H9 (cell line): ENCODE measurements around the gene NEAT1. TPM values are rescaled to one million over a fixed set of nuclear protein-coding genes. Genes with fewer than 3 reads are reported as not detected.

Source experiments
- DNase-seq: peaks from one replicate; pipeline ENCODE4 v3.0.0-alpha.2; 2017
- H2AFZ ChIP-seq: one replicate; pipeline ENCODE4 v1.6.1; 2013; ENCODE audit warnings: mild to moderate bottlenecking, low read length, control low read depth, moderate library complexity
- H2AK5ac ChIP-seq: 2 replicates; pipeline ENCODE4 v1.6.1; 2013; ENCODE audit warnings: low read length, control low read depth, mixed read lengths; ENCODE audit not compliant: insufficient read length
- H2BK120ac ChIP-seq: one replicate; pipeline ENCODE4 v1.6.1; 2013; ENCODE audit warnings: low read depth, mild to moderate bottlenecking, low read length, control low read depth, inconsistent platforms; ENCODE audit not compliant: poor library complexity, severe bottlenecking
- H2BK12ac ChIP-seq: 2 replicates; pipeline ENCODE4 v1.6.1; 2013; ENCODE audit warnings: low read length, control low read depth, mixed read lengths, low read depth; ENCODE audit not compliant: insufficient read length
- H2BK15ac ChIP-seq: 2 replicates; pipeline ENCODE4 v1.6.1; 2013; ENCODE audit warnings: low read depth, low read length, control low read depth
- H2BK20ac ChIP-seq: one replicate; pipeline ENCODE4 v1.6.1; 2013; ENCODE audit warnings: low read depth, mild to moderate bottlenecking, low read length, control low read depth, inconsistent platforms; ENCODE audit not compliant: poor library complexity, severe bottlenecking
- H2BK5ac ChIP-seq: 2 replicates; pipeline ENCODE4 v1.6.1; 2013; ENCODE audit warnings: low read length, control low read depth, mixed read lengths; ENCODE audit not compliant: insufficient read length
- H3K14ac ChIP-seq: 2 replicates; pipeline ENCODE4 v1.6.1; 2013; ENCODE audit warnings: low read length, control low read depth; ENCODE audit not compliant: insufficient read depth
- H3K18ac ChIP-seq: 2 replicates; pipeline ENCODE4 v1.6.1; 2013; ENCODE audit warnings: low read depth, mild to moderate bottlenecking, mixed read lengths, low read length, control low read depth; ENCODE audit not compliant: insufficient read length
- H3K23ac ChIP-seq: 2 replicates; pipeline ENCODE4 v1.6.1; 2013; ENCODE audit warnings: low read length, control low read depth, mixed read lengths, low read depth; ENCODE audit not compliant: insufficient read length
- H3K23me2 ChIP-seq: 2 replicates; pipeline ENCODE4 v1.6.1; 2013; ENCODE audit warnings: low read depth, mild to moderate bottlenecking, mixed read lengths, low read length, control low read depth; ENCODE audit not compliant: insufficient read length, poor library complexity, severe bottlenecking
- H3K27ac ChIP-seq: 2 replicates; pipeline ENCODE4 v1.5.1; 2013; ENCODE audit warnings: low read length, control low read depth, mixed read lengths, low read depth; ENCODE audit not compliant: insufficient read length
- H3K27me3 ChIP-seq: 2 replicates; pipeline ENCODE4 v1.6.1; 2013; ENCODE audit warnings: low read length, control low read depth, inconsistent platforms; ENCODE audit not compliant: insufficient read depth
- H3K4ac ChIP-seq: 2 replicates; pipeline ENCODE4 v1.6.1; 2013; ENCODE audit warnings: low read depth, mild to moderate bottlenecking, control low read depth, inconsistent platforms, low read length, moderate library complexity
- H3K4me1 ChIP-seq: 2 replicates; pipeline ENCODE4 v1.6.1; 2013; ENCODE audit warnings: low read length, control low read depth, inconsistent platforms; ENCODE audit not compliant: insufficient read depth
- H3K4me2 ChIP-seq: 2 replicates; pipeline ENCODE4 v1.6.1; 2013; ENCODE audit warnings: low read length, control low read depth, mixed read lengths; ENCODE audit not compliant: insufficient read length, insufficient read depth
- H3K56ac ChIP-seq: 2 replicates; pipeline ENCODE4 v1.6.1; 2013; ENCODE audit warnings: low read depth, mild to moderate bottlenecking, mixed read lengths, low read length, control low read depth; ENCODE audit not compliant: insufficient read length
- H3K79me1 ChIP-seq: 2 replicates; pipeline ENCODE4 v1.6.1; 2013; ENCODE audit warnings: low read depth, mild to moderate bottlenecking, moderate library complexity, low read length, control low read depth, inconsistent platforms; ENCODE audit not compliant: insufficient read depth, poor library complexity, severe bottlenecking
- H3K79me2 ChIP-seq: 2 replicates; pipeline ENCODE4 v1.6.1; 2013; ENCODE audit warnings: low read length, control low read depth, inconsistent platforms; ENCODE audit not compliant: insufficient read depth
- H3K9ac ChIP-seq: 2 replicates; pipeline ENCODE4 v1.6.1; 2013; ENCODE audit warnings: low read length, control low read depth, mixed read lengths; ENCODE audit not compliant: insufficient read length; ENCODE audit errors: extremely low read depth
- H3K9me3 ChIP-seq: one replicate; pipeline ENCODE4 v1.6.1; 2013; ENCODE audit warnings: low read depth, low read length, inconsistent platforms; ENCODE audit not compliant: control insufficient read depth
- H3T11ph ChIP-seq: one replicate; pipeline ENCODE4 v1.6.1; 2013; ENCODE audit warnings: mild to moderate bottlenecking, low read length, control low read depth, inconsistent platforms
- H4K20me1 ChIP-seq: one replicate; pipeline ENCODE4 v1.6.1; 2013; ENCODE audit not compliant: control insufficient read depth, insufficient read length, insufficient read depth
- H4K5ac ChIP-seq: 2 replicates; pipeline ENCODE4 v1.6.1; 2013; ENCODE audit warnings: low read depth, mild to moderate bottlenecking, mixed read lengths, low read length, control low read depth; ENCODE audit not compliant: insufficient read length
- H4K8ac ChIP-seq: replicated peaks from 2 replicates; pipeline ENCODE4 v1.6.1; 2013; ENCODE audit warnings: low read length, control low read depth, mixed read lengths, low read depth; ENCODE audit not compliant: insufficient read length
- H4K91ac ChIP-seq: 2 replicates; pipeline ENCODE4 v1.6.1; 2013; ENCODE audit warnings: low read depth, mild to moderate bottlenecking, moderate library complexity, mixed read lengths, low read length, control low read depth; ENCODE audit not compliant: insufficient read length
- H3K27ac Mint-ChIP-seq, 3 experiments: 2 replicates in 2 of 3; 3 replicates in 1 of 3; pipeline ENCODE4 v1.8.0; 2020 to 2021; ENCODE audit warnings: mixed read lengths in 3 of 3, mild to moderate bottlenecking in 1 of 3, moderate library complexity in 1 of 3
- H3K27me3 Mint-ChIP-seq: 2 replicates; pipeline ENCODE4 v1.8.0; 2021; ENCODE audit warnings: low read depth, mild to moderate bottlenecking, moderate library complexity, mixed read lengths
- H3K36me3 Mint-ChIP-seq, 3 experiments: 2 replicates in 2 of 3; 3 replicates in 1 of 3; pipeline ENCODE4 v1.8.0; 2020 to 2021; ENCODE audit warnings: low read depth in 3 of 3, mixed read lengths in 3 of 3; ENCODE audit not compliant: insufficient read depth in 1 of 3
- H3K4me1 Mint-ChIP-seq, 2 experiments: 2 replicates each; pipeline ENCODE4 v1.8.0; 2020; ENCODE audit warnings: mixed read lengths in 2 of 2
- H3K4me3 Mint-ChIP-seq, 2 experiments: 2 replicates in 1 of 2; 3 replicates in 1 of 2; pipeline ENCODE4 v1.8.0; 2020 to 2021; ENCODE audit warnings: mild to moderate bottlenecking in 2 of 2, mixed read lengths in 2 of 2, moderate library complexity in 1 of 2
- H3K9me3 Mint-ChIP-seq, 2 experiments: 2 replicates in 1 of 2; 3 replicates in 1 of 2; pipeline ENCODE4 v1.8.0; 2020; ENCODE audit warnings: mild to moderate bottlenecking in 2 of 2, mixed read lengths in 2 of 2, moderate library complexity in 1 of 2
- WGBS: extraction: QIAGEN DNeasy Blood & Tissue Kit; methylation state at CpG from one replicate; pipeline ENCODE4 v1.1.7; 2013; ENCODE audit warnings: missing lambda C conversion rate, low lambda C conversion rate, mixed read lengths; ENCODE audit not compliant: insufficient read length; ENCODE audit errors: extremely low coverage; 5-methylcytosine and 5-hydroxymethylcytosine counted together
- total RNA-seq: library from RNA; stranded (reverse); gene quantifications from 2 replicates; pipeline ENCODE4 v1.2.1, GENCODE V29; 2021
- TF ChIP-seq, protein P1 (sequence below): fragments of 200-600 bp; sonication (generic); conservative IDR thresholded peaks from 3 replicates; pipeline ENCODE4 v1.8.0; 2021; ENCODE audit warnings: antibody characterized with exemption, mild to moderate bottlenecking

The NEAT1 gene
- total RNA-seq, 1 experiment from 2014 or later = 12.7 TPM

DNA sequence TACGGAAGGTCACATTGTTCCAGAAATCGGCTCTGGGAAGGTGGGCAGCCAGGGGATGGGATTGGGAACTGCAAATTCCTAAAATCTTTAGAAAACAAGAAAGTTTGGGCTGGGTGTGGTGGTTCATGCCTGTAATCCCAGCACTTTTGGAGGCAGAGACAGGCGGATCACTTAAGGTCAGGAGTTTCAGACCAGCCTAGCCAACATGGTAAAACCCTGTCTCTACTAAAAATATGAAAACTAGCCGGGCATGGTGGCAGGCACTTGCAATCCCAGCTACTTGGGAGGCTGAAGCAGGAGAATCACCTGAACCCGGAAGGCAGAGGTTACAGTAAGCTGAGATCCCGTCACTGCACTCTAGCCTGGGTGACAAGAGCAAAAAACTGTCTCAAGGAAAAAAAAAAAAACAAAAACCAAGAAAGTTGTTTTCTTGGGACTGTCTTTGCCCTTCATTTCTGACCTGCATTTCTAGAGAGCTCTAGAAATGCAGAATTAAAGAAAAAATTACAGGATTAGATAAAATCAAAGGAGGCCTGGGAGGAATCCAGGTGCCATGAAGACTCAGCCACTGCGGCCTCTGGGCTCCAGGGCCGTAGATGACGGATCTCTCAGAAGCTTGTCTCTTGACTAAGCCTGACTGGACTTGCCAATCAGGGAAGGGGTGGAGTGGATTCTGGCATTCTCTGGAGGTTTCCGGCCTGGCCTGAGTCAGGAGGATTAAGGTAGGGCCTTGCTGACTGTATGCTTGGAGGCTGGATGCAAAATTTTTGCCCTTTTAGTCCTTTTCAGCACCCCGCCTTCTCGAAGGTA is 71.0 kb downstream of the NEAT1 start:
- H4K8ac ChIP-seq = no peak overlapping the region
- H3K23me2 ChIP-seq = peaks cover 17% of the 10 kb centered on the region
- no peak overlapping the region for H2BK20ac ChIP-seq
- no peak overlapping the region for H3T11ph ChIP-seq
- no peak overlapping the region for H4K91ac ChIP-seq
- H3K79me2 ChIP-seq = no peaks in the 10 kb centered on the region
- no CpG with 5 or more reads among the region's 12 CpGs for WGBS
- no peak overlapping the region for H3K27ac ChIP-seq
- H3K4me2 ChIP-seq = no peak overlapping the region
- no peak overlapping the region for H2BK15ac ChIP-seq
- H3K18ac ChIP-seq = peak overlapping the region; percentile 28
- H2BK120ac ChIP-seq = no peak overlapping the region
- Mint-ChIP-seq H3K27me3 (peaks cover 2% of the 10 kb centered on the region; the same call in 1 of the 2 replicates), H3K4me1 (peaks cover 72 to 76% of the 10 kb centered on the region in 2 experiments), H3K36me3 (no peaks in the 10 kb centered on the region; a peak in 1 of 7 replicates), H3K27ac (peak overlapping the region; percentile 70 to 92 (median 89); a peak in 5 of 7 replicates), H3K4me3 (peak overlapping the region in 1 of 2 experiments; percentile 62; a peak in 1 of 5 replicates), H3K9me3 (no peaks in the 10 kb centered on the region; a peak in 1 of 5 replicates)
- no peak overlapping the region for H3K9ac ChIP-seq
- no peak overlapping the region for H3K23ac ChIP-seq
- H4K20me1 ChIP-seq = no peaks in the 10 kb centered on the region
- no peaks in the 10 kb centered on the region for H3K9me3 ChIP-seq
- no peak overlapping the region for H2AK5ac ChIP-seq
- no peak overlapping the region for H3K56ac ChIP-seq
- H2BK5ac ChIP-seq = no peak overlapping the region
- TF ChIP-seq, protein P1, sequence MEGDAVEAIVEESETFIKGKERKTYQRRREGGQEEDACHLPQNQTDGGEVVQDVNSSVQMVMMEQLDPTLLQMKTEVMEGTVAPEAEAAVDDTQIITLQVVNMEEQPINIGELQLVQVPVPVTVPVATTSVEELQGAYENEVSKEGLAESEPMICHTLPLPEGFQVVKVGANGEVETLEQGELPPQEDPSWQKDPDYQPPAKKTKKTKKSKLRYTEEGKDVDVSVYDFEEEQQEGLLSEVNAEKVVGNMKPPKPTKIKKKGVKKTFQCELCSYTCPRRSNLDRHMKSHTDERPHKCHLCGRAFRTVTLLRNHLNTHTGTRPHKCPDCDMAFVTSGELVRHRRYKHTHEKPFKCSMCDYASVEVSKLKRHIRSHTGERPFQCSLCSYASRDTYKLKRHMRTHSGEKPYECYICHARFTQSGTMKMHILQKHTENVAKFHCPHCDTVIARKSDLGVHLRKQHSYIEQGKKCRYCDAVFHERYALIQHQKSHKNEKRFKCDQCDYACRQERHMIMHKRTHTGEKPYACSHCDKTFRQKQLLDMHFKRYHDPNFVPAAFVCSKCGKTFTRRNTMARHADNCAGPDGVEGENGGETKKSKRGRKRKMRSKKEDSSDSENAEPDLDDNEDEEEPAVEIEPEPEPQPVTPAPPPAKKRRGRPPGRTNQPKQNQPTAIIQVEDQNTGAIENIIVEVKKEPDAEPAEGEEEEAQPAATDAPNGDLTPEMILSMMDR = no peak
- no peak overlapping the region for H3K14ac ChIP-seq
- no peaks in the 10 kb centered on the region for H3K79me1 ChIP-seq
- H2AFZ ChIP-seq = no peak overlapping the region
- no peak overlapping the region for H4K5ac ChIP-seq
- no peak overlapping the region for H3K4ac ChIP-seq
- no peaks in the 10 kb centered on the region for H3K27me3 ChIP-seq
- no peak overlapping the region for H2BK12ac ChIP-seq
- DNase-seq = peak; percentile 57
- H3K4me1 ChIP-seq = peaks cover 22% of the 10 kb centered on the region; the same call in 1 of the 2 replicates

Other genes with a start within 250 kb of the NEAT1 start
- 175 and 178 TPM in 2 replicates for gene CAPN1, start 240.9 kb upstream of the NEAT1 start, total RNA-seq
- 37.7 and 41.5 TPM in 2 replicates for gene POLA2, start 160.8 kb upstream of the NEAT1 start, total RNA-seq
- 10.9 and 11.9 TPM in 2 replicates for gene CDC42EP2, start 107.9 kb upstream of the NEAT1 start, total RNA-seq
- 75.3 and 81.4 TPM in 2 replicates for gene DPF2, start 88.9 kb upstream of the NEAT1 start, total RNA-seq
- gene TIGD3, start 68.0 kb upstream of the NEAT1 start, total RNA-seq = 0.66 and 1.2 TPM in 2 replicates
- 1.1 and 1.6 TPM in 2 replicates for gene SLC25A45, start 40.2 kb upstream of the NEAT1 start, total RNA-seq
- gene FRMD8, start 36.2 kb upstream of the NEAT1 start, total RNA-seq = 19.0 and 22.7 TPM in 2 replicates
- gene MALAT1, start 76.2 kb downstream of the NEAT1 start, total RNA-seq = 1,700 and 1,934 TPM in 2 replicates
- gene SCYL1, start 102.3 kb downstream of the NEAT1 start, total RNA-seq = 54.7 and 56.0 TPM in 2 replicates
- gene LTBP3, start 135.6 kb downstream of the NEAT1 start, total RNA-seq = 10.6 and 12.1 TPM in 2 replicates
- gene ZNRD2, start 147.7 kb downstream of the NEAT1 start, total RNA-seq = 43.7 and 45.8 TPM in 2 replicates
- 20.0 and 21.7 TPM in 2 replicates for gene FAM89B, start 149.7 kb downstream of the NEAT1 start, total RNA-seq
- 13.8 and 14.5 TPM in 2 replicates for gene EHBP1L1, start 153.3 kb downstream of the NEAT1 start, total RNA-seq
- 1.8 and 2.8 TPM in 2 replicates for gene KCNK7, start 173.0 kb downstream of the NEAT1 start, total RNA-seq
- 57.9 and 61.1 TPM in 2 replicates for gene MAP3K11, start 191.4 kb downstream of the NEAT1 start, total RNA-seq
- 48.3 and 50.5 TPM in 2 replicates for gene PCNX3, start 193.0 kb downstream of the NEAT1 start, total RNA-seq
- gene SIPA1, start 215.3 kb downstream of the NEAT1 start, total RNA-seq = 32.0 and 37.4 TPM in 2 replicates
- gene RELA, start 240.1 kb downstream of the NEAT1 start, total RNA-seq = 43.3 and 48.8 TPM in 2 replicates